ENCODE measurements around the gene SCN5A.

The SCN5A gene

GRCh38 chr3:38586546-38587520 lies 62.7 kb downstream of the SCN5A start:
- DNase-seq (ENCODE audit: insufficient read length, low spot score) (no peak), FAIRE-seq (no peak)
- TF ChIP-seq SPI1 (IDR thresholded peaks at IDR 0.05; ENCODE audit: low read depth, low read length) (no peak), POLR2A (IDR thresholded peaks at IDR 0.05; ENCODE audit: low read depth, low read length) (no peak), POU2F2 (IDR thresholded peaks at IDR 0.05; ENCODE audit: low read depth, low read length) (no peak), TAF1 (IDR thresholded peaks at IDR 0.05; ENCODE audit: low read depth, low read length) (no peak), PAX5 (IDR thresholded peaks at IDR 0.05; ENCODE audit: insufficient read depth, low read length, severe bottlenecking) (no peak), POLR2AphosphoS5 (IDR thresholded peaks at IDR 0.05; ENCODE audit: low read depth, low read length) (no peak)

- FAIRE-seq: no peak
- no peak for DNase-seq (ENCODE audit: insufficient read length, low spot score)
- TF ChIP-seq TAF1 (IDR thresholded peaks at IDR 0.05; ENCODE audit: low read depth, low read length): no peak
- no peak for TF ChIP-seq POLR2A (IDR thresholded peaks at IDR 0.05; ENCODE audit: low read depth, low read length)
- no peak for TF ChIP-seq POU2F2 (IDR thresholded peaks at IDR 0.05; ENCODE audit: low read depth, low read length)
- TF ChIP-seq POLR2AphosphoS5 (IDR thresholded peaks at IDR 0.05; ENCODE audit: low read depth, low read length): no peak
- no peak for TF ChIP-seq SPI1 (IDR thresholded peaks at IDR 0.05; ENCODE audit: low read depth, low read length)
These were observed 63.6 kb downstream of the SCN5A start for GRCh38 chr3:38585791-38586420.

DNA sequence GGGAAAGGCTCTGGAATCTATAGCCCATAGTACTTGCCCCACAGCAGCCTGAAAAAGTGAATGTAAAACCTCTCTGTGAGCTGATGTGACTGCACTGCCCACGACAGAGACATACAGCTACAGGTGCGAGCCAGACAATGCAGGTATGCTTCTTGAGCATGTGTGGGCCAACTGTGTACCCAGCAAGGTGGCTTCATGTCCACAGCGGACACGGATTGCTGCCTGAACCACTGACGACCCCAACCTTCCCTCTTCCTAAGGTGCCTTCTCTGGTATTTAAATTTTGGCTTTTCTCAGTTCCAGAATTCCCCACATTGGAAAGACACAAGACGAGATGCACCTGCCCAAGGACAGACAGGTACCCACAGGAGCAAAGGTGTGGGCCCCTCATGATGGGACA lies 65.8 kb downstream of the SCN5A start:
- FAIRE-seq: no peak
- TF ChIP-seq PAX5 (IDR thresholded peaks at IDR 0.05; ENCODE audit: insufficient read depth, low read length, severe bottlenecking): no peak
- no peak for TF ChIP-seq TAF1 (IDR thresholded peaks at IDR 0.05; ENCODE audit: low read depth, low read length)
- no peak for TF ChIP-seq POLR2A (IDR thresholded peaks at IDR 0.05; ENCODE audit: low read depth, low read length)
- no peak for TF ChIP-seq POLR2AphosphoS5 (IDR thresholded peaks at IDR 0.05; ENCODE audit: low read depth, low read length)
- TF ChIP-seq POU2F2 (IDR thresholded peaks at IDR 0.05; ENCODE audit: low read depth, low read length): no peak
- TF ChIP-seq SPI1 (IDR thresholded peaks at IDR 0.05; ENCODE audit: low read depth, low read length): no peak

GRCh38 chr3:38582941-38583645 lies 66.4 kb downstream of the SCN5A start:
- no peak for DNase-seq (ENCODE audit: insufficient read length, low spot score)
- TF ChIP-seq TAF1 (IDR thresholded peaks at IDR 0.05; ENCODE audit: low read depth, low read length) (no peak), POLR2A (IDR thresholded peaks at IDR 0.05; ENCODE audit: low read depth, low read length) (no peak), PAX5 (IDR thresholded peaks at IDR 0.05; ENCODE audit: insufficient read depth, low read length, severe bottlenecking) (no peak), POU2F2 (IDR thresholded peaks at IDR 0.05; ENCODE audit: low read depth, low read length) (no peak), SPI1 (IDR thresholded peaks at IDR 0.05; ENCODE audit: low read depth, low read length) (no peak), POLR2AphosphoS5 (IDR thresholded peaks at IDR 0.05; ENCODE audit: low read depth, low read length) (no peak)

More for the DNA sequence above, 65.8 kb downstream of the SCN5A start:
- DNase-seq (ENCODE audit: insufficient read length, low spot score): no peak

GRCh38 chr3:38582316-38582715 lies 67.2 kb downstream of the SCN5A start:
- no peak for TF ChIP-seq POLR2A (IDR thresholded peaks at IDR 0.05; ENCODE audit: low read depth, low read length)
- TF ChIP-seq POU2F2 (IDR thresholded peaks at IDR 0.05; ENCODE audit: low read depth, low read length): no peak
- no peak for TF ChIP-seq POLR2AphosphoS5 (IDR thresholded peaks at IDR 0.05; ENCODE audit: low read depth, low read length)
- no peak for TF ChIP-seq PAX5 (IDR thresholded peaks at IDR 0.05; ENCODE audit: insufficient read depth, low read length, severe bottlenecking)
- FAIRE-seq (no peak), DNase-seq (ENCODE audit: insufficient read length, low spot score) (no peak)

More at GRCh38 chr3:38582941-38583645, 66.4 kb downstream of the SCN5A start:
- no peak for FAIRE-seq

- FAIRE-seq (no peak), DNase-seq (ENCODE audit: insufficient read length, low spot score) (no peak)
- TF ChIP-seq PAX5 (IDR thresholded peaks at IDR 0.05; ENCODE audit: insufficient read depth, low read length, severe bottlenecking) (no peak), SPI1 (IDR thresholded peaks at IDR 0.05; ENCODE audit: low read depth, low read length) (no peak), POU2F2 (IDR thresholded peaks at IDR 0.05; ENCODE audit: low read depth, low read length) (no peak), POLR2AphosphoS5 (IDR thresholded peaks at IDR 0.05; ENCODE audit: low read depth, low read length) (no peak), TAF1 (IDR thresholded peaks at IDR 0.05; ENCODE audit: low read depth, low read length) (no peak), POLR2A (IDR thresholded peaks at IDR 0.05; ENCODE audit: low read depth, low read length) (no peak)
These were observed 67.7 kb downstream of the SCN5A start for GRCh38 chr3:38581774-38582173.

GRCh38 chr3:38580450-38581382 lies 68.8 kb downstream of the SCN5A start:
- FAIRE-seq: no peak
- DNase-seq (ENCODE audit: insufficient read length, low spot score): no peak
- TF ChIP-seq POLR2A (IDR thresholded peaks at IDR 0.05; ENCODE audit: low read depth, low read length): no peak
- no peak for TF ChIP-seq SPI1 (IDR thresholded peaks at IDR 0.05; ENCODE audit: low read depth, low read length)
- TF ChIP-seq TAF1 (IDR thresholded peaks at IDR 0.05; ENCODE audit: low read depth, low read length): no peak
- no peak for TF ChIP-seq PAX5 (IDR thresholded peaks at IDR 0.05; ENCODE audit: insufficient read depth, low read length, severe bottlenecking)
- no peak for TF ChIP-seq POLR2AphosphoS5 (IDR thresholded peaks at IDR 0.05; ENCODE audit: low read depth, low read length)

Measured in GM12891 (cell line).